Kidney glomerular epithelial cell (primary cell): ENCODE measurements around the gene SCARB1.

ENCODE experiments used
- DNase-seq: peaks from one replicate; lab custom pipeline; 2025; lab: John Stamatoyannopoulos, UW

Gene SCARB1

GRCh38 chr12:124730455-124730932 is 133.2 kb downstream of the SCARB1 start:
- peak; percentile 93 for DNase-seq

GRCh38 chr12:124727922-124728321 is 135.7 kb downstream of the SCARB1 start:
- DNase-seq = no peak

DNA sequence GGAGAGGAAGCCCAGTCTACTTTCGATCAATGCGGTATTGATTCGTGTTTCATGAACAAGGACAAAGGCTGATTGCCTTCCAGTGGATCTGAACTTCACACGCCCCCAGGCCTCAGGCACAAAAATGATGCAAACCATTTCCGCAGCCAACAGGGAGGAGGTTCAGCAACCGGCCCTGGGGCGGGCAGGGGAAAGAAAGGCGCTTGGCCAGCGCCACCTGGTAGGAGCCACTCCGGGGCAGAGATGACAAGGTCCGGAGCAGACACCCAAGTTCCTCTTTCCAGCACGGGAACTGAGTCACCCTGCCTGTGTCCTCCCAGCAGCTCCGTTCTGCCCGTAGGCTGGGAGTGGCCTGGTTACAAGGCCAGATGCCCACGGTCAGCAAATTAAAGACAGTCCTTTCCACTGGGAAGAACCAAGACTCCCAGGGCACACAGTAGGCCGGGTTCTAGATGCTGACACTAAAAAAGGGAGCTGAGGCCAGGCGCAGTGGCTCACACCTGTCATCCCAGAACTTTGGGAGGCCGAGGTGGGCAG is 136.3 kb downstream of the SCARB1 start:
- DNase-seq = no peak
